Transverse colon (tissue), 4 donors: ENCODE measurements around the gene MARS1. TPM values are rescaled to one million over a fixed set of nuclear protein-coding genes. Genes with fewer than 3 reads are reported as not detected.
A peak's percentile ranks its signal among the peaks of the same experiment; 100 is the strongest.
"Not testable (repeated sequence)": the region's sequence is repeated elsewhere in the genome, so short reads cannot be mapped to it uniquely, and the experiment has no call there.

Experiments
- DNase-seq: peaks from one replicate; pipeline ENCODE4 v3.0.0-alpha.2; 2019
- H3K27ac ChIP-seq, 4 donors: fragments of 200-600 bp; sonication (generic); 2 replicates each; pipeline ENCODE4 v1.5.1; 2016 to 2018; ENCODE audit warnings: inconsistent platforms in 4 of 4
- H3K27me3 ChIP-seq: fragments of 200-600 bp; sonication (generic); 2 replicates; pipeline ENCODE4 v1.5.1; 2017; ENCODE audit warnings: inconsistent platforms
- H3K36me3 ChIP-seq, 4 donors: fragments of 200-600 bp; sonication (generic); 2 replicates each; pipeline ENCODE4 v1.5.1; 2017 to 2019; ENCODE audit warnings: inconsistent platforms in 4 of 4
- H3K4me1 ChIP-seq, 4 donors: fragments of 200-600 bp; sonication (generic); 2 replicates each; pipeline ENCODE4 v1.5.1; 2017 to 2020; ENCODE audit warnings: inconsistent platforms in 4 of 4
- H3K4me3 ChIP-seq, 4 donors: fragments of 200-600 bp; sonication (generic); 1 replicate in 1 of 4; 2 replicates in 3 of 4; pipeline versions ENCODE4 v1.5.1 to v1.6.1; 2017 to 2019; ENCODE audit warnings: inconsistent platforms in 4 of 4
- H3K9me3 ChIP-seq, 2 donors: fragments of 200-600 bp; sonication (generic); 2 replicates each; pipeline ENCODE4 v1.5.1; 2017 to 2019; ENCODE audit warnings: inconsistent platforms in 2 of 2
- EP300 ChIP-seq: sonication (generic); formaldehyde crosslinking; IDR thresholded peaks from one replicate; pipeline ENCODE4 v1.6.1; 2017; ENCODE audit warnings: antibody characterized with exemption, low read depth
- POLR2A ChIP-seq: fragments of 450-650 bp; IDR thresholded peaks from one replicate; pipeline ENCODE4 v1.6.1; 2016; ENCODE audit warnings: antibody characterized with exemption, mild to moderate bottlenecking, moderate library complexity
- POLR2AphosphoS5 ChIP-seq, 3 donors: sonication (generic); formaldehyde crosslinking; IDR thresholded peaks; one replicate each; pipeline ENCODE4 v1.6.1; 2016; ENCODE audit warnings: antibody characterized with exemption in 3 of 3
- WGBS, 2 donors: methylation state at CpG; one replicate each; pipeline ENCODE4 v1.1.5; 2018; ENCODE audit warnings: low coverage in 1 of 2; 5-methylcytosine and 5-hydroxymethylcytosine counted together
- in situ Hi-C, 4 donors: fragments of 200-750 bp; cut with MboI; loops; one replicate each; pipeline versions ENCODE4 v1.15.0 to v1.15.1; 2017; ENCODE audit warnings: low sequenced_read_pairs in 3 of 4, low pct_ligation_motif_present in 1 of 4, low pct_unique_long_range_greater_than_20kb in 1 of 4
- intact Hi-C: fragments of 100-400 bp; cut with DNase I; formaldehyde crosslinking; loops from one replicate; pipeline ENCODE4 v1.15.1; 2023; ENCODE audit warnings: low total_unique reads
- total RNA-seq, 4 donors: library from RNA; depleted of rRNA; stranded (reverse); fragments of >200 nt; gene quantifications; one replicate each; pipeline ENCODE4 v1.1.0, GENCODE V29; 2016
- TF ChIP-seq, protein P1 (sequence below), 5 experiments: fragments of 200-600 bp in 3 of 5; fragments of 450-650 bp in 2 of 5; sonication (generic) in 3 of 5; IDR thresholded peaks; 1 replicate in 2 of 5; 2 replicates in 3 of 5; pipeline ENCODE4 v1.5.1; 2016 to 2017; ENCODE audit warnings: antibody characterized with exemption in 5 of 5, inconsistent platforms in 3 of 5, mild to moderate bottlenecking in 2 of 5, moderate library complexity in 1 of 5

MARS1 gene
- total RNA-seq, 4 donors from 2014 or later: 39.0 to 184 (median 103) TPM

DNA sequence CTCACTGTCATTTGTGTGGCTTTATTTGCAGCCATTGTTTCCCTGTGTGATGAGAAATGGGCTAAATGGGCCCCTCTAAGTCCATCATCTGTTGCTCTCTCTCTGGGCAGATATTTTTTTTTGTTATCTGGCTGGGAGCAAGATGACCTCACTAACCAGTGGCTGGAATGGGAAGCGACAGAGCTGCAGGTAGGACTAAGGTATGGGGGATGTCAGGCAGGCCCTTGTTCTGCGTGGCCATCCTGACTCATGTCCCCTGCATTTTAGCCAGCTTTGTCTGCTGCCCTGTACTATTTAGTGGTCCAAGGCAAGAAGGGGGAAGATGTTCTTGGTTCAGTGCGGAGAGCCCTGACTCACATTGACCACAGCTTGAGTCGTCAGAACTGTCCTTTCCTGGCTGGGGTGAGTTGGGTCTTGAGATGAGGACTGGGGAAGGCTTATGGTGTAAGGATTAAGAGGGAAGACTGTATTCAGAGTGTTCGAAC lies 1.3 kb downstream of the MARS1 start:
- no peaks in the 10 kb centered on the region for H3K27me3 ChIP-seq
- in situ Hi-C loops (no loop called here), intact Hi-C loops (no loop called here)
- H3K4me1 ChIP-seq: peaks cover 8 to 16% (median 14%) of the 10 kb centered on the region in 4 donors
- WGBS, 2 donors: 81 to 85% methylated on average over 3 to 5 of the region's 5 CpGs
- no peak for DNase-seq
- H3K4me3 ChIP-seq: peak overlapping the region in 2 of 4 donors; percentile 63 to 81
- H3K36me3 ChIP-seq: peaks cover 0 to 21% (median 8%) of the 10 kb centered on the region in 4 donors
- H3K27ac ChIP-seq: peak overlapping the region in 1 of 4 donors; percentile 87
- H3K9me3 ChIP-seq: no peaks in the 10 kb centered on the region
- TF ChIP-seq EP300 (no peak), POLR2A (no peak), POLR2AphosphoS5 (IDR thresholded peaks at IDR 0.05) (no peak)

DNA sequence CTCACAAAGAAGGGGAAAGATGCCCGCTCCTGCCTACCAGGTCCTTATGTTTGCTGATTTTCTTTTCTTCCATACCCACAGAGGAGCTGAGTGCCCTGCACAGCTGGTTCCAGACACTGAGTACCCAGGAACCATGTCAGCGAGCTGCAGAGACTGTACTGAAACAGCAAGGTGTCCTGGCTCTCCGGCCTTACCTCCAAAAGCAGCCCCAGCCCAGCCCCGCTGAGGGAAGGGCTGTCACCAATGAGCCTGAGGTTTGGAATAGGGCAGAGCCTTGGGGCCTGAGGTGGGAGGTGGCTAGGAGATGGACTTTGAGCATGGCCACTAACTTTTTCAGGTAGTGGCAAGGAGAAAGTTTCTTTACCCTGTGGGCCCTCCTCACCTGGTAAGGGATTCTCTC lies 2.3 kb downstream of the MARS1 start:
- Histone ChIP-seq H3K4me3 (no peak overlapping the region), H3K36me3 (peaks cover 0 to 21% (median 8%) of the 10 kb centered on the region in 4 donors), H3K27me3 (no peaks in the 10 kb centered on the region), H3K9me3 (no peaks in the 10 kb centered on the region), H3K27ac (no peak overlapping the region), H3K4me1 (peaks cover 8 to 16% (median 14%) of the 10 kb centered on the region in 4 donors)
- WGBS, 2 donors: 94 to 100% methylated on average over 3 to 4 of the region's 4 CpGs
- TF ChIP-seq EP300 (no peak), POLR2AphosphoS5 (IDR thresholded peaks at IDR 0.05) (no peak), POLR2A (no peak)
- TF ChIP-seq, protein P1, sequence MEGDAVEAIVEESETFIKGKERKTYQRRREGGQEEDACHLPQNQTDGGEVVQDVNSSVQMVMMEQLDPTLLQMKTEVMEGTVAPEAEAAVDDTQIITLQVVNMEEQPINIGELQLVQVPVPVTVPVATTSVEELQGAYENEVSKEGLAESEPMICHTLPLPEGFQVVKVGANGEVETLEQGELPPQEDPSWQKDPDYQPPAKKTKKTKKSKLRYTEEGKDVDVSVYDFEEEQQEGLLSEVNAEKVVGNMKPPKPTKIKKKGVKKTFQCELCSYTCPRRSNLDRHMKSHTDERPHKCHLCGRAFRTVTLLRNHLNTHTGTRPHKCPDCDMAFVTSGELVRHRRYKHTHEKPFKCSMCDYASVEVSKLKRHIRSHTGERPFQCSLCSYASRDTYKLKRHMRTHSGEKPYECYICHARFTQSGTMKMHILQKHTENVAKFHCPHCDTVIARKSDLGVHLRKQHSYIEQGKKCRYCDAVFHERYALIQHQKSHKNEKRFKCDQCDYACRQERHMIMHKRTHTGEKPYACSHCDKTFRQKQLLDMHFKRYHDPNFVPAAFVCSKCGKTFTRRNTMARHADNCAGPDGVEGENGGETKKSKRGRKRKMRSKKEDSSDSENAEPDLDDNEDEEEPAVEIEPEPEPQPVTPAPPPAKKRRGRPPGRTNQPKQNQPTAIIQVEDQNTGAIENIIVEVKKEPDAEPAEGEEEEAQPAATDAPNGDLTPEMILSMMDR (IDR thresholded peaks at IDR 0.05): no peak
- intact Hi-C loops (no loop called here), in situ Hi-C loops (no loop called here)
- no peak for DNase-seq

DNA sequence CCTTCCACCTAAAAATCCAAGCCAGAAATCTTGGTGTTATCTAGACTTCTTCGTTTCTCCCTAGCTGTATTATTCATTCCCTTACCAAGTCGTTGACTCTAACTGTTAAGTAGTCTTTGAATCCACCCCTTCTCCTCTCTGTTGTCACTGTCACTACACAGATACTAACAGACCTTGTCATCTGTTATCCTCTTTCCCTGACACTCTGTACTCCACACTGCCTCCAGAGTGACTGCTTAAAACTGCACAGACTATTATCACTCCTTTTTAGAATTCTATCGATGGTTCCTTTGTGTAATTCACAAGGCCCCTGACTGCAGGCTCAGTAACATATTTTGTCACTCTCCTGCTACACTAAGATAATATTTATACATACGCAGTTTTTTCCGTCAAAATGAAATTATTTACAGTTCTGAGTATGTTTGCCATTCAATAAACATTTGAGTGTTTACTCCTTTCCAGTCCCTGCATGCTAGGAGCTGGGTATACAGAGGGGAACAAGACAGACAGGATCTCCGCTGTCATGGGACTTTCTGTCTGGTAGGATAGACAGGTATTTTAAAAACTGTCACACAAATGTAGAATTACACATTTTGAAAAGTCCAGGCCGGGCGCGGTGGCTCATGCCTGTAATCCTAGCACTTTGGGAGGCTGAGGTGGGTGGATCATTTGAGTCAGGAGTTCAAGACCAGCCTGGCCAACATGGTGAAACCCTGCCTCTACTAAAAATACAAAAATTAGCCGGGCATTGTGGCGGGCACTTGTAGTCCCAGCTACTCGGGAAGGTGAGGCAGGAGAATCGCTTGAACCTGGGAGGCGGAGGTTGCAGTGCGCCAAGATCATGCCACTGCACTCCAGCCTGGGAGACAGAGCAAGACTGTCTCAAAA lies 3.8 kb downstream of the MARS1 start:
- Histone ChIP-seq H3K36me3 (peaks cover 0 to 21% (median 8%) of the 10 kb centered on the region in 4 donors), H3K9me3 (no peaks in the 10 kb centered on the region), H3K27me3 (no peaks in the 10 kb centered on the region), H3K4me1 (peaks cover 8 to 16% (median 14%) of the 10 kb centered on the region in 4 donors), H3K27ac (no peak overlapping the region), H3K4me3 (no peak overlapping the region)
- in situ Hi-C loops: no loop called here
- 76 to 90% methylated on average over 5 to 15 of the region's 15 CpGs for WGBS, 2 donors
- DNase-seq: no peak
- TF ChIP-seq, protein P1 (IDR thresholded peaks at IDR 0.05): no peak
- TF ChIP-seq POLR2A (no peak), EP300 (no peak), POLR2AphosphoS5 (IDR thresholded peaks at IDR 0.05) (no peak)
- intact Hi-C loops: no loop called here

DNA sequence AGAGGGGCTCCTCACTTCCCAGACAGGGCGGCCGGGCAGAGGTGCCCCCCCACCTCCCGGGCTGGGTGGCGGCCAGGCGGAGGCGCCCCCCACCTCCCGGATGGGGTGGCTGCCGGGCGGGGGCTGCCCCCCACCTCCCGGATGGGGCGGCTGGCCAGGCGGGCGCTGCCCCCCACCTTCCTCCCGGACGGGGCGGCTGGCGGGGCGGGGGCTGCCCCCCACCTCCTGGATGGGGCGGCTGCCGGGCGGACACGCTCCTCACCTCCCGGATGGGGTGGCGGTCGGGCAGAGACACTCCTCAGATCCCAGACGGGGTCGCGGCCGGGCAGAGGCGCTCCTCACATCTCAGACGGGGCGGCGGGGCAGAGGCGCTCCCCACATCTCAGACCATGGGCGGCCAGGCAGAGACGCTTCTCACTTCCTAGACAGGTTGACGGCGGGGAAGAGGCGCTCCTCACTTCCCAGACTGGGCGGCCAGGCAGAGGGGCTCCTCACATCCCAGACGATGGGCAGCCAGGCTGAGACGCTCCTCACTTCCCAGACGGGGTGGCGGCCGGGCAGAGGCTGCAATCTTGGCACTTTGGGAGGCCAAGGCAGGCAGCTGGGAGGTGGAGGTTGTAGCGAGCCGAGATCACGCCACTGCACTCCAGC lies 7.3 kb downstream of the MARS1 start:
- WGBS, 2 donors: 91% methylated on average over 37 of the region's 48 CpGs; no CpG with 5 or more reads in 1 of the 2 donors
- H3K4me1 ChIP-seq, H3K9me3 ChIP-seq, in situ Hi-C loops, H3K4me3 ChIP-seq, H3K27me3 ChIP-seq, intact Hi-C loops, DNase-seq, H3K27ac ChIP-seq: not testable (repeated sequence)
- H3K36me3 ChIP-seq: peaks cover 0 to 27% (median 11%) of the 10 kb centered on the region in 4 donors

DNA sequence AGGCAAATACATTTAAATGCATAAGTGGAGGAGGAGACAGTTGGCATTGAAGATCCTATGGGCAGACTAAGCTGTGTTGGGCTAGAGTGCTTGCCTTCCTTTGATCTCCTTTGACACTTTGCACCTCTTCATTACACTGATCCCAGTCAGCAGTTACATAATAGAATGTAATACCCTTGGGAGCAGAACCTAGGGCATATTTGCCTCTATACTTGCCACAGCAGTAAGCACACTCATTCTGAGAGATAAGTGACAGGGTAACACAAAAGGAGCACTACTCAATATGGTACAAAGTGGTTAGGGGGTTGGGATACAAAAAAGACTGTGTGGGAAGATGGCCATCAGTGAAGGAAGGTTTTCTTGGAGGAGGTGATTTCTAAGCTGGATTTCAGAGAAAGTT lies 9.0 kb downstream of the MARS1 start:
- no peak for TF ChIP-seq POLR2AphosphoS5 (IDR thresholded peaks at IDR 0.05)
- TF ChIP-seq POLR2A: no peak
- TF ChIP-seq EP300: no peak
- TF ChIP-seq, protein P1 (IDR thresholded peaks at IDR 0.05): no peak
- Histone ChIP-seq H3K27me3 (no peaks in the 10 kb centered on the region), H3K9me3 (no peaks in the 10 kb centered on the region), H3K4me3 (no peak overlapping the region), H3K4me1 (no peaks in the 10 kb centered on the region), H3K36me3 (peaks cover 0 to 29% (median 11%) of the 10 kb centered on the region in 4 donors), H3K27ac (no peak overlapping the region)
- DNase-seq: no peak
- intact Hi-C loops: no loop called here
- in situ Hi-C loops: no loop called here
